Mesodermal cell (in vitro differentiated cells): Measurements from ENCODE around the gene MRPL36.

Experiments
- H3K27ac ChIP-seq: 2 replicates; pipeline ENCODE4 v1.7.0; 2013; ENCODE audit warnings: mild to moderate bottlenecking, low read depth, low read length, moderate library complexity; ENCODE audit not compliant: severe bottlenecking
- H3K36me3 ChIP-seq: 2 replicates; pipeline ENCODE4 v1.7.1; 2013; ENCODE audit warnings: mild to moderate bottlenecking, low read length, moderate library complexity; ENCODE audit not compliant: control insufficient read depth, insufficient read depth
- H3K4me1 ChIP-seq: one replicate; pipeline ENCODE4 v1.7.1; 2013; ENCODE audit warnings: mild to moderate bottlenecking, low read length; ENCODE audit not compliant: insufficient read depth, control insufficient read depth, poor library complexity, severe bottlenecking
- H3K4me3 ChIP-seq: 2 replicates; pipeline ENCODE4 v1.7.0; 2013; ENCODE audit warnings: low read length, control low read depth, mild to moderate bottlenecking; ENCODE audit not compliant: insufficient read depth, poor library complexity, severe bottlenecking; ENCODE audit errors: extremely low read depth
- H3K9me3 ChIP-seq: 2 replicates; pipeline ENCODE4 v1.7.1; 2013; ENCODE audit warnings: mild to moderate bottlenecking, low read length, moderate library complexity; ENCODE audit not compliant: control insufficient read depth
- WGBS, 2 experiments: methylation state at CpG; one replicate each; pipeline ENCODE4 v1.1.5; 2013; ENCODE audit warnings: missing lambda C conversion rate in 2 of 2; ENCODE audit not compliant: insufficient coverage in 2 of 2; 5-methylcytosine and 5-hydroxymethylcytosine counted together

MRPL36 gene

GRCh38 chr5:1778138-1779020 lies 21.3 kb downstream of the MRPL36 start:
- Histone ChIP-seq H3K27ac (no peak overlapping the region), H3K4me1 (no peaks in the 10 kb centered on the region), H3K36me3 (no peaks in the 10 kb centered on the region), H3K4me3 (no peak overlapping the region), H3K9me3 (no peaks in the 10 kb centered on the region)
- 82 to 86% methylated on average over 13 to 17 of the region's 19 CpGs for WGBS, 2 experiments

GRCh38 chr5:1777281-1778137 lies 22.1 kb downstream of the MRPL36 start:
- Histone ChIP-seq H3K27ac (no peak overlapping the region), H3K36me3 (no peaks in the 10 kb centered on the region), H3K9me3 (no peaks in the 10 kb centered on the region), H3K4me1 (no peaks in the 10 kb centered on the region), H3K4me3 (no peak overlapping the region)
- 95 to 96% methylated on average over 29 to 31 of the region's 31 CpGs for WGBS, 2 experiments

- Histone ChIP-seq H3K4me1 (no peaks in the 10 kb centered on the region), H3K9me3 (no peaks in the 10 kb centered on the region), H3K27ac (no peak overlapping the region), H3K36me3 (no peaks in the 10 kb centered on the region), H3K4me3 (no peak overlapping the region)
- WGBS, 2 experiments, result 96 to 100% methylated on average over 5 to 6 of the region's 6 CpGs
Observed at GRCh38 chr5:1776831-1777230, 22.8 kb downstream of the MRPL36 start.

GRCh38 chr5:1772634-1773033 lies 27.0 kb downstream of the MRPL36 start:
- no peaks in the 10 kb centered on the region for H3K4me1 ChIP-seq
- H3K36me3 ChIP-seq, result no peaks in the 10 kb centered on the region
- H3K27ac ChIP-seq, result no peak overlapping the region
- H3K4me3 ChIP-seq, result no peak overlapping the region
- H3K9me3 ChIP-seq, result no peaks in the 10 kb centered on the region
- WGBS, 2 experiments, result 59 to 68% methylated on average over 5 of the region's 5 CpGs

GRCh38 chr5:1771149-1772065 lies 28.2 kb downstream of the MRPL36 start:
- H3K4me3 ChIP-seq, result no peak overlapping the region
- H3K36me3 ChIP-seq, result no peaks in the 10 kb centered on the region
- H3K27ac ChIP-seq, result no peak overlapping the region
- H3K9me3 ChIP-seq, result no peaks in the 10 kb centered on the region
- WGBS, 2 experiments, result 85 to 90% methylated on average over 19 to 20 of the region's 20 CpGs
- H3K4me1 ChIP-seq, result no peaks in the 10 kb centered on the region

- Histone ChIP-seq H3K9me3 (no peaks in the 10 kb centered on the region), H3K27ac (no peak overlapping the region), H3K4me3 (no peak overlapping the region), H3K36me3 (no peaks in the 10 kb centered on the region), H3K4me1 (no peaks in the 10 kb centered on the region)
- WGBS, 2 experiments, result 80 to 83% methylated on average over 6 of the region's 6 CpGs
Observed at GRCh38 chr5:1770443-1770802, 29.2 kb downstream of the MRPL36 start.

GRCh38 chr5:1769752-1770442 lies 29.7 kb downstream of the MRPL36 start:
- no peak overlapping the region for H3K27ac ChIP-seq
- 90% methylated on average over 26 to 28 of the region's 30 CpGs for WGBS, 2 experiments
- H3K4me1 ChIP-seq, result no peaks in the 10 kb centered on the region
- H3K9me3 ChIP-seq, result no peaks in the 10 kb centered on the region
- H3K4me3 ChIP-seq, result no peak overlapping the region
- no peaks in the 10 kb centered on the region for H3K36me3 ChIP-seq

GRCh38 chr5:1769017-1769640 lies 30.5 kb downstream of the MRPL36 start:
- Histone ChIP-seq H3K4me1 (no peaks in the 10 kb centered on the region), H3K36me3 (no peaks in the 10 kb centered on the region), H3K9me3 (no peaks in the 10 kb centered on the region), H3K27ac (no peak overlapping the region), H3K4me3 (no peak overlapping the region)
- 94% methylated on average over 46 to 49 of the region's 54 CpGs for WGBS, 2 experiments

- no peaks in the 10 kb centered on the region for H3K9me3 ChIP-seq
- WGBS, 2 experiments, result 95 to 99% methylated on average over 23 to 28 of the region's 35 CpGs
- H3K4me3 ChIP-seq, result no peak overlapping the region
- no peaks in the 10 kb centered on the region for H3K36me3 ChIP-seq
- no peak overlapping the region for H3K27ac ChIP-seq
- no peaks in the 10 kb centered on the region for H3K4me1 ChIP-seq
Observed at GRCh38 chr5:1768283-1769000, 31.2 kb downstream of the MRPL36 start.
